HEK293 (cell line): Measurements from ENCODE around the gene CAMKMT.

Experiments
- CTCF ChIA-PET: fragments of 350-600 bp; formaldehyde crosslinking; extraction: SDS; loops from one replicate; lab custom pipeline; 2021; ENCODE audit warnings: antibody characterized with exemption; lab: Yijun Ruan, JAX
- POLR2A ChIA-PET: fragments of 300-600 bp; formaldehyde crosslinking; extraction: SDS; loops from one replicate; lab custom pipeline; 2020; ENCODE audit warnings: antibody characterized with exemption, inconsistent platforms; lab: Yijun Ruan, JAX
- H3K27ac ChIP-seq: fragments of 200-500 bp; sonication (Bioruptor generic); 2 replicates; pipeline ENCODE4 v1.5.1; 2014; ENCODE audit warnings: low read depth, low read length, control low read depth, inconsistent platforms; ENCODE audit errors: extremely low read depth
- H3K36me3 ChIP-seq, 2 experiments: fragments of 200-500 bp in 1 of 2; sonication (Bioruptor generic) in 1 of 2; 1 replicate in 1 of 2; 2 replicates in 1 of 2; pipeline ENCODE4 v1.5.1; 2014 to 2017; ENCODE audit warnings: inconsistent platforms in 2 of 2, low read length in 2 of 2; ENCODE audit not compliant: control insufficient read depth in 2 of 2, insufficient read depth in 1 of 2
- H3K4me1 ChIP-seq: fragments of 200-500 bp; sonication (Bioruptor generic); 2 replicates; pipeline ENCODE4 v1.5.1; 2014; ENCODE audit warnings: mild to moderate bottlenecking, low read length, inconsistent platforms; ENCODE audit not compliant: control insufficient read depth, insufficient read depth
- H3K4me3 ChIP-seq: 2 replicates; pipeline ENCODE4 v1.5.1; 2011; ENCODE audit warnings: low read depth, mild to moderate bottlenecking, control low read depth, low read length, moderate library complexity
- H3K9me3 ChIP-seq: fragments of 200-500 bp; sonication (Bioruptor generic); 2 replicates; pipeline ENCODE4 v1.5.1; 2014; ENCODE audit warnings: low read depth, low read length, inconsistent platforms; ENCODE audit not compliant: control insufficient read depth, insufficient read depth
- BCL11B ChIP-seq: fragments of 450-650 bp; formaldehyde crosslinking; IDR thresholded peaks from 2 replicates; pipeline ENCODE4 v1.5.1; 2016; ENCODE audit warnings: low read depth, missing biosample characterization, missing genetic modification characterization
- BCL6B ChIP-seq: fragments of 450-650 bp; formaldehyde crosslinking; IDR thresholded peaks from 2 replicates; pipeline ENCODE4 v1.5.1; 2017; ENCODE audit warnings: missing biosample characterization, missing genetic modification characterization
- HOXC10 ChIP-seq: sonication (generic); formaldehyde crosslinking; IDR thresholded peaks from 2 replicates; pipeline ENCODE4 v1.8.1; 2023; ENCODE audit warnings: mild to moderate bottlenecking, missing genetic modification reagents
- KLF10 ChIP-seq: fragments of 450-650 bp; IDR thresholded peaks from 2 replicates; pipeline ENCODE4 v1.5.1; 2018; ENCODE audit warnings: missing biosample characterization, mild to moderate bottlenecking, missing genetic modification characterization
- MEIS1 ChIP-seq: sonication (generic); formaldehyde crosslinking; IDR thresholded peaks from 2 replicates; pipeline ENCODE4 v1.8.1; 2022; ENCODE audit warnings: missing genetic modification reagents, mild to moderate bottlenecking, borderline replicate concordance
- ZBTB7A ChIP-seq: fragments of 450-650 bp; formaldehyde crosslinking; IDR thresholded peaks from 2 replicates; pipeline ENCODE4 v1.5.1; 2016; ENCODE audit warnings: low read depth, missing biosample characterization, missing genetic modification characterization
- ZNF248 ChIP-seq: fragments of 450-650 bp; formaldehyde crosslinking; IDR thresholded peaks from 2 replicates; pipeline ENCODE4 v1.5.1; 2017; ENCODE audit warnings: missing biosample characterization, missing genetic modification characterization
- ZNF266 ChIP-seq: fragments of 450-650 bp; formaldehyde crosslinking; IDR thresholded peaks from 2 replicates; pipeline ENCODE4 v1.5.1; 2016; ENCODE audit warnings: missing biosample characterization, missing genetic modification characterization, low read depth
- ZNF514 ChIP-seq: fragments of 450-650 bp; formaldehyde crosslinking; IDR thresholded peaks from 2 replicates; pipeline ENCODE4 v1.5.1; 2016; ENCODE audit warnings: missing biosample characterization, missing genetic modification characterization
- ZNF518A ChIP-seq: fragments of 450-650 bp; formaldehyde crosslinking; conservative IDR thresholded peaks from 2 replicates; pipeline ENCODE4 v1.5.1; 2016; ENCODE audit warnings: low read depth, missing biosample characterization, missing genetic modification characterization
- ZNF544 ChIP-seq: fragments of 450-650 bp; formaldehyde crosslinking; IDR thresholded peaks from 2 replicates; pipeline ENCODE4 v1.5.0; 2017; ENCODE audit warnings: missing biosample characterization, missing genetic modification characterization
- ZNF558 ChIP-seq: fragments of 450-650 bp; formaldehyde crosslinking; IDR thresholded peaks from 2 replicates; pipeline ENCODE4 v1.5.1; 2016; ENCODE audit warnings: missing biosample characterization, missing genetic modification characterization
- ZNF692 ChIP-seq: fragments of 450-650 bp; formaldehyde crosslinking; IDR thresholded peaks from 2 replicates; pipeline ENCODE4 v1.5.1; 2016; ENCODE audit warnings: missing biosample characterization, missing genetic modification characterization
- ZNF777 ChIP-seq: fragments of 450-650 bp; formaldehyde crosslinking; IDR thresholded peaks from 2 replicates; pipeline ENCODE4 v1.5.1; 2017; ENCODE audit warnings: missing biosample characterization, missing genetic modification characterization, borderline replicate concordance

The CAMKMT gene

GRCh38 chr2:44618251-44619023 is 256.7 kb downstream of the CAMKMT start:
- POLR2A ChIA-PET: no interaction called here
- no peak overlapping the region for H3K4me3 ChIP-seq
- H3K9me3 ChIP-seq: no peaks in the 10 kb centered on the region
- H3K4me1 ChIP-seq: no peaks in the 10 kb centered on the region
- CTCF ChIA-PET: no interaction called here
- TF ChIP-seq BCL6B (tag by site-specific recombination) (no peak), ZNF558 (tag by site-specific recombination) (no peak)
- no peak overlapping the region for H3K27ac ChIP-seq
- H3K36me3 ChIP-seq: no peaks in the 10 kb centered on the region

GRCh38 chr2:44620189-44620990 is 258.6 kb downstream of the CAMKMT start:
- ChIA-PET CTCF (interaction anchor here (1.6 kb wide), 1 partner anchor 48 kb away, joined by 3 read pairs; no protein-coding TSS in a partner anchor), POLR2A (no interaction called here)

More at GRCh38 chr2:44620189-44620990, 258.6 kb downstream of the CAMKMT start:
- Histone ChIP-seq H3K36me3 (no peaks in the 10 kb centered on the region), H3K4me3 (no peak overlapping the region), H3K9me3 (no peaks in the 10 kb centered on the region), H3K4me1 (no peaks in the 10 kb centered on the region), H3K27ac (no peak overlapping the region)
- TF ChIP-seq ZNF266 (tag by site-specific recombination) (no peak), HOXC10 (no peak), KLF10 (tag by site-specific recombination) (no peak), ZNF544 (tag by site-specific recombination) (no peak), ZNF777 (tag by site-specific recombination) (no peak), MEIS1 (CRISPR knock-in tag) (no peak), ZNF518A (tag by site-specific recombination) (no peak), ZNF692 (no peak), BCL11B (tag by site-specific recombination) (no peak), ZNF514 (tag by site-specific recombination) (no peak), ZNF248 (tag by site-specific recombination) (no peak), ZBTB7A (no peak)
